Trophoblast cell (in vitro differentiated cells and primary cell): ENCODE results near the gene SHISA7.
A peak's percentile ranks its signal among the peaks of the same experiment; 100 is the strongest.

Source experiments
- DNase-seq, 2 donors: peaks; one replicate each; pipeline ENCODE4 v3.0.0-alpha.2; 2016
- H2AFZ ChIP-seq: 2 replicates; pipeline ENCODE4 v1.6.1; 2013; ENCODE audit warnings: low read length, moderate library complexity, mild to moderate bottlenecking; ENCODE audit not compliant: insufficient read depth, poor library complexity
- H2AK5ac ChIP-seq: 2 replicates; pipeline ENCODE4 v1.6.1; 2013; ENCODE audit warnings: mild to moderate bottlenecking, low read length
- H2BK120ac ChIP-seq: 2 replicates; pipeline ENCODE4 v1.6.1; 2013; ENCODE audit warnings: low read length, mild to moderate bottlenecking, moderate library complexity; ENCODE audit not compliant: insufficient read depth, poor library complexity
- H2BK12ac ChIP-seq: 2 replicates; pipeline ENCODE4 v1.6.1; 2013; ENCODE audit warnings: mild to moderate bottlenecking, low read length, moderate library complexity
- H2BK5ac ChIP-seq: 2 replicates; pipeline ENCODE4 v1.6.1; 2013; ENCODE audit warnings: low read length, low read depth, moderate library complexity, mild to moderate bottlenecking; ENCODE audit not compliant: poor library complexity
- H3K14ac ChIP-seq: 2 replicates; pipeline ENCODE4 v1.6.1; 2013; ENCODE audit warnings: mild to moderate bottlenecking, low read length
- H3K18ac ChIP-seq: 2 replicates; pipeline ENCODE4 v1.6.1; 2013; ENCODE audit warnings: mild to moderate bottlenecking, low read length
- H3K23ac ChIP-seq: 2 replicates; pipeline ENCODE4 v1.6.1; 2013; ENCODE audit warnings: low read length
- H3K27ac ChIP-seq: 2 replicates; pipeline ENCODE4 v1.5.1; 2013; ENCODE audit warnings: low read depth, mild to moderate bottlenecking, inconsistent platforms, low read length, moderate library complexity
- H3K27me3 ChIP-seq: 2 replicates; pipeline ENCODE4 v1.6.1; 2013; ENCODE audit warnings: inconsistent platforms, mild to moderate bottlenecking, low read length, moderate library complexity; ENCODE audit not compliant: insufficient read depth
- H3K36me3 ChIP-seq, 2 experiments: 1 replicate in 1 of 2; 2 replicates in 1 of 2; pipeline ENCODE4 v1.6.1; 2013; ENCODE audit warnings: low read length in 2 of 2, mild to moderate bottlenecking in 2 of 2, moderate library complexity in 1 of 2; ENCODE audit not compliant: insufficient read depth in 2 of 2, control insufficient read depth in 1 of 2
- H3K4ac ChIP-seq: 2 replicates; pipeline ENCODE4 v1.6.1; 2013; ENCODE audit warnings: low read depth, mild to moderate bottlenecking, low read length, moderate library complexity
- H3K4me1 ChIP-seq, 2 experiments: 1 replicate in 1 of 2; 2 replicates in 1 of 2; pipeline ENCODE4 v1.6.1; 2013; ENCODE audit warnings: low read length in 2 of 2, mild to moderate bottlenecking in 2 of 2, moderate library complexity in 1 of 2; ENCODE audit not compliant: insufficient read depth in 2 of 2, control insufficient read depth in 1 of 2
- H3K4me2 ChIP-seq: 2 replicates; pipeline ENCODE4 v1.6.1; 2013; ENCODE audit warnings: inconsistent platforms, mild to moderate bottlenecking, low read length, moderate library complexity
- H3K4me3 ChIP-seq: 2 replicates; pipeline ENCODE4 v1.5.1; 2013; ENCODE audit warnings: mild to moderate bottlenecking, low read depth, low read length, inconsistent platforms
- H3K79me1 ChIP-seq: one replicate; pipeline ENCODE4 v1.6.1; 2013; ENCODE audit warnings: low read length
- H3K79me2 ChIP-seq: 2 replicates; pipeline ENCODE4 v1.6.1; 2013; ENCODE audit warnings: low read length, mild to moderate bottlenecking; ENCODE audit not compliant: control insufficient read depth, insufficient read depth, poor library complexity
- H3K9ac ChIP-seq: 2 replicates; pipeline ENCODE4 v1.6.1; 2013; ENCODE audit warnings: mild to moderate bottlenecking, low read length
- H3K9me3 ChIP-seq: 2 replicates; pipeline ENCODE4 v1.6.1; 2013; ENCODE audit warnings: low read depth, mild to moderate bottlenecking, control low read depth, inconsistent platforms, low read length; ENCODE audit not compliant: insufficient read depth
- H4K12ac ChIP-seq: 2 replicates; pipeline ENCODE4 v1.6.1; 2013; ENCODE audit warnings: low read depth, mild to moderate bottlenecking, low read length, moderate library complexity
- H4K8ac ChIP-seq: 2 replicates; pipeline ENCODE4 v1.6.1; 2013; ENCODE audit warnings: low read depth, mild to moderate bottlenecking, low read length, moderate library complexity
- H4K91ac ChIP-seq: one replicate; pipeline ENCODE4 v1.6.1; 2013; ENCODE audit warnings: low read depth, mild to moderate bottlenecking, low read length, moderate library complexity
- WGBS: extraction: QIAGEN DNeasy Blood & Tissue Kit; methylation state at CpG from one replicate; pipeline ENCODE4 v1.1.7; 2013; ENCODE audit warnings: missing lambda C conversion rate; ENCODE audit not compliant: insufficient read length, insufficient coverage; ENCODE audit errors: extremely low coverage; 5-methylcytosine and 5-hydroxymethylcytosine counted together

The SHISA7 gene

DNA sequence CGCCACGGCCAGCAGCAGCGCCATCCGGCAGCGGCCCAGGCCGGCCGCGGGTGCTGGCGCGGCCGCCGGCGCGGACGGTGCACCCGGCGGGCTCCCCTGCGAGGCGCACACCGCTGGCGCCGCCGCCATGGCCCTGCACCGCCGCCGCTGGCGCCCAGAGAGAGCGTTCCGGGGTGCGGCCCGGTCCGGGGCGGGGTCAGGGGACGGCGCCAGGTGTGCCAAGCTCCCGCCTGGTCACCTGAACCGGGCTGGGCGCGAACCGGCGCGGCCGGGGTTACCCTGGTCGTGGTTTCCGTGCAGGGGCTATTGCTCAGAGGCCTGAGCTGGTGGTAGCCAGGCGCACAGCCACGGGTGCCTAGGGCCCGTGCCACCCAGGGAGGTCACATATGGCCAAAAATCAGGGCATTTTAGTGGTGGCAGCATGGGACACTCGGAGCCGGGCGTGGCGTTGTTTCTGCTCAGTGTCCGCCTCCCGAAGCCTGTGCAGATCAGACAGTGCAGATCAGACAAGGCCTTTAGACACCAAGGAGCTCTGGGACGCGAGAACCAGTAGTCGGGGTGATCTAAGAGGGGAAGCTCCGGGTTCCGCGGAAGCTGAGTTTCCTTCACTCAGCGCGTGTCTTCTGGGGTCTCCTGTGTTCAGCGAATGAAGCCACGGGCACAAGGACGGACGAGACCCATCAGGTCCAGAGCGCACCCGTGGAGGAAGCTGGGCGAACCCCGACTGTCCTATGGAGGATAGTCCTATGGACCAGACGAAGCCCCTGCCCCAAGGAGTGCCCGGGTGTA is 58.8 kb downstream of the SHISA7 start, which contains the start of gene TMEM238:
Gene TMEM238 (minus strand): TSS at position 162 of the 789 bp plus-strand sequence. CDS start 33 bp downstream, at position 129.
- H2AK5ac ChIP-seq, result peak within 1 kb of the TSS; percentile 61
- peaks cover 34% of the 10 kb centered on the region in 2 experiments for H3K4me1 ChIP-seq
- peak within 1 kb of the TSS; percentile 87 for H4K12ac ChIP-seq
- no peaks in the 10 kb centered on the region for H3K27me3 ChIP-seq
- H4K91ac ChIP-seq, result peak within 1 kb of the TSS; percentile 86
- WGBS, result no CpG with 5 or more reads among the region's 72 CpGs
- H2AFZ ChIP-seq, result peak within 1 kb of the TSS; percentile 90
- H3K4me3 ChIP-seq, result peak within 1 kb of the TSS; percentile 72
- peak within 1 kb of the TSS; percentile 34 for H2BK5ac ChIP-seq
- H3K4ac ChIP-seq, result peak within 1 kb of the TSS; percentile 68
- peak within 1 kb of the TSS; percentile 59 for H3K27ac ChIP-seq
- peak within 1 kb of the TSS; percentile 83 for H2BK120ac ChIP-seq
- peak within 1 kb of the TSS; percentile 91 for H3K4me2 ChIP-seq
- peaks cover 16% of the 10 kb centered on the region for H3K79me1 ChIP-seq
- peak within 1 kb of the TSS; percentile 54 for H3K9ac ChIP-seq
- peaks cover 29 to 31% of the 10 kb centered on the region in 2 experiments for H3K36me3 ChIP-seq
- peak within 1 kb of the TSS; percentile 71 for H3K18ac ChIP-seq
- peak within 1 kb of the TSS; percentile 67 for H2BK12ac ChIP-seq
- H3K79me2 ChIP-seq, result peaks cover 28% of the 10 kb centered on the region
- peak within 1 kb of the TSS; percentile 88 for H3K14ac ChIP-seq
- H3K9me3 ChIP-seq, result no peaks in the 10 kb centered on the region
- peak within 1 kb of the TSS; percentile 92 for H4K8ac ChIP-seq
- no peak within 1 kb of the TSS for H3K23ac ChIP-seq
- no peak for DNase-seq

DNA sequence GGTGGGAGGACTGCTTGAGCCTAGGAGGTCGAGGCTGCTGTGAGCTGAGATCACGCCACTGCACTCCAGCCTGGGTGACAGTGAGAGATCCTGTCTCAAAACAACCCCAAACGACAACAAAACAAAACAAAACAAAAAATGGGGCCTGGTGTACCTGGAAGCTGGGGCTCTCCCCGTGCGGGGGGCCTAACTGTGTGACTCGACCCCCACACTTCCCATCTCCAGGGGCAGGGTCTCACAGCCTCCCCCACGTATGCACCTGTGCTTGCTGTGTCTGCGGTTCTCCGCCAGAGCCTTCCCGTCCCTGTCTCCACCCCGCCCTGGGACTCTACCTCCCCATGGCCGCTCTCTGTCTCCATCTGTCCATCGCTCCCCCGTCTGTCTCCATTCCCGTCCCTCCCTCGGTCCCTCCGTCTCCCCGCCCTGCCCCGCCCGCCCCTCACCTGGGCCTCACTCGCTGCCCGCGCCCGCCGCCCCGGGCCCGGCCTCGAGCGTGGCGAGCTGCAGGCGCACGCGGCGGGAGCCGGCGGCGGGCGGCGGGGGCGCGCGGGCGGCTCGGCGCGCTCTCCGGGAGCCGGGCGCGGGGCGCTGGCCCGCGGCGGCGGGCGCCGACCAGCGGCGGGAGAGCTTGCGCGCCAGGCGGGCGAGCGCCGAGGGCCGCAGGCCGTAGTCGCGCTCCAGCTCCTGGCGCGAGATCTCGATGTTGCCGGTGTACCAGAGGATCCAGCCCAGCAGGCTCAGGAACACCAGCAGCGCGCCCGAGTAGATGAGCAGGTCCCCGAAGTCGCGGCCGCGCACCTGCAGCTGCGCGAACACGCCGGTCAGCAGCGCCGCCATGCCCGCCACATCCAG is 59.6 kb downstream of the SHISA7 start:
- Histone ChIP-seq H3K9ac (peak overlapping the region; percentile 54), H2BK12ac (peak overlapping the region; percentile 67), H4K8ac (peak overlapping the region; percentile 92), H3K4me1 (peaks cover 33% of the 10 kb centered on the region in 2 experiments), H3K79me2 (peaks cover 28% of the 10 kb centered on the region), H4K91ac (peak overlapping the region; percentile 86), H3K14ac (peak overlapping the region; percentile 88), H3K79me1 (peaks cover 16% of the 10 kb centered on the region), H3K27ac (peak overlapping the region; percentile 43), H4K12ac (peak overlapping the region; percentile 87), H3K4me3 (peak overlapping the region; percentile 72), H3K36me3 (peaks cover 21 to 23% of the 10 kb centered on the region in 2 experiments), H3K23ac (no peak overlapping the region), H3K18ac (peak overlapping the region; percentile 71), H3K27me3 (no peaks in the 10 kb centered on the region), H3K4ac (peak overlapping the region; percentile 49), H2BK120ac (no peak overlapping the region), H2BK5ac (no peak overlapping the region), H2AFZ (peak overlapping the region; percentile 90), H2AK5ac (peak overlapping the region; percentile 22), H3K9me3 (no peaks in the 10 kb centered on the region), H3K4me2 (peak overlapping the region; percentile 91)
- peak; percentile 57 to 71 for DNase-seq
- WGBS, result no CpG with 5 or more reads among the region's 88 CpGs

GRCh38 chr19:55382522-55383054 is 60.5 kb downstream of the SHISA7 start:
- Histone ChIP-seq H3K79me1 (peaks cover 16% of the 10 kb centered on the region), H3K23ac (no peak overlapping the region), H3K18ac (no peak overlapping the region), H3K27ac (no peak overlapping the region), H3K9me3 (no peaks in the 10 kb centered on the region), H3K4ac (no peak overlapping the region), H3K79me2 (peaks cover 19% of the 10 kb centered on the region), H4K12ac (no peak overlapping the region), H2BK5ac (no peak overlapping the region), H3K36me3 (peaks cover 12 to 13% of the 10 kb centered on the region in 2 experiments), H2BK12ac (no peak overlapping the region), H2AFZ (no peak overlapping the region), H2BK120ac (no peak overlapping the region), H4K8ac (no peak overlapping the region), H3K9ac (no peak overlapping the region), H4K91ac (no peak overlapping the region), H3K4me1 (peaks cover 23 to 25% of the 10 kb centered on the region in 2 experiments), H3K14ac (no peak overlapping the region), H3K4me3 (no peak overlapping the region), H3K27me3 (no peaks in the 10 kb centered on the region), H3K4me2 (no peak overlapping the region), H2AK5ac (peak overlapping the region; percentile 22)
- no CpG with 5 or more reads among the region's 3 CpGs for WGBS
- no peak for DNase-seq

DNA sequence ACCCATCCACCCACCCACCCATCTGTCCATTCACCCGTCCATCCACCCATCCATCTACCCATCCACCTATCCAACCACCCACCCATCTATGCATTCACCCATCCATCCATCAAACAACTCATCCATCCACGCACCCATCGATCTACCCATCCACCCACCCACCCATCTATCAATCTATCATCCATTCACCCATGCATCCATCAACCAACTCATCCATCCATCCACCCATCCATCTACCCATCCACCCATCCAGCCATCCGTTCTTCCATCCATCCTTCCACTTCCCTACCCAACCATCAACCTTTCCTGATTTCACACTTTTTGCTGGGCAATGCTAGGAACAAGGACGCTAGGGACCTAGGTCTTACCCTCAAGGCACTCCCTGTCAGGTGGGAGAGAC is 61.1 kb downstream of the SHISA7 start:
- Histone ChIP-seq H2BK5ac (no peak overlapping the region), H3K27me3 (no peaks in the 10 kb centered on the region), H2AFZ (no peak overlapping the region), H3K14ac (no peak overlapping the region), H4K91ac (no peak overlapping the region), H2BK12ac (no peak overlapping the region), H3K4me1 (peaks cover 20 to 22% of the 10 kb centered on the region in 2 experiments), H3K27ac (no peak overlapping the region), H3K18ac (no peak overlapping the region), H2BK120ac (no peak overlapping the region), H4K12ac (no peak overlapping the region), H3K4me2 (no peak overlapping the region), H3K23ac (no peak overlapping the region), H3K36me3 (peaks cover 6 to 8% of the 10 kb centered on the region in 2 experiments), H3K4me3 (no peak overlapping the region), H3K79me2 (peaks cover 16% of the 10 kb centered on the region), H2AK5ac (no peak overlapping the region), H3K9me3 (no peaks in the 10 kb centered on the region), H3K4ac (no peak overlapping the region), H4K8ac (no peak overlapping the region), H3K9ac (no peak overlapping the region), H3K79me1 (peaks cover 16% of the 10 kb centered on the region)
- WGBS, result 100% methylated on average over 3 of the region's 5 CpGs
- no peak for DNase-seq
